Measurements from ENCODE around the gene UBTD1. TPM values are rescaled to one million over a fixed set of nuclear protein-coding genes. Genes with fewer than 3 reads are reported as not detected.

The UBTD1 gene
- 20.3 and 27.8 TPM in 2 replicates for total RNA-seq

DNA sequence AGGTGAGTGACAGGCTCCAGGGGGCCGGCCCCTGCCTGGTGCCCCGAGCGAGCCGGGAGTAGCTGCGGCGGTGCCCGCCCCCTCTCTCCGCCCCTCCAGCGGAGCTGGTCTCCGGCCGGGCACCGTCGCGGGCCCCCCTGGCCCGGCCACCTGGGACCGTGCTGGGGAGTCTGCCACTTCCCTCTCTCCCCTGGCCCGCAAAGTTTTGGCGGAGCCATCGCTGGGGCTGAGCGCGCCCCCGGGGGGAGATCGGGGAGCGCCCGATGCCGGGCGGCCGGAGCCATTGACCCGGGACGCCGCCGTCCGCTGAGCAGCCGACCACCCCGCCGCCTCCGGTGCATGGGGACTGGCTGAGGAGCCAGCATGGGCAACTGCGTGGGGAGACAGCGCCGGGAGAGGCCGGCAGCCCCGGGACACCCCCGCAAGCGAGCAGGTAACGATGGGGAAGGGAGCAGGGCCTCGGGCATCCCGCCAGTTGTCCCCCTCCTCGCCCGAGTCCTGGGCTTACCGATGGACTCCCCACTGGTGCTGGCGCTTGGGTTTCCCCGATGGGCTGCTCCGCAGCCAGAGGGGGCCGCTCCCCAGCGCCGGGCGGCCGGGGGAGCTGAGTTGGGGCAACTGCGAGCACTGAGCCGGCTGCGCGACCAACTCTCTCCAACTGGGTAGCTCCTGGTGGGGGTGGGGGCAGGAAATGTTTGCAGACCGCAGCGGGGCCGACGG is at the start of gene UBTD1:
Gene UBTD1 (plus strand): TSS at position 84 of the 720 bp plus-strand sequence. CDS start 280 bp downstream, at position 364.

DNA sequence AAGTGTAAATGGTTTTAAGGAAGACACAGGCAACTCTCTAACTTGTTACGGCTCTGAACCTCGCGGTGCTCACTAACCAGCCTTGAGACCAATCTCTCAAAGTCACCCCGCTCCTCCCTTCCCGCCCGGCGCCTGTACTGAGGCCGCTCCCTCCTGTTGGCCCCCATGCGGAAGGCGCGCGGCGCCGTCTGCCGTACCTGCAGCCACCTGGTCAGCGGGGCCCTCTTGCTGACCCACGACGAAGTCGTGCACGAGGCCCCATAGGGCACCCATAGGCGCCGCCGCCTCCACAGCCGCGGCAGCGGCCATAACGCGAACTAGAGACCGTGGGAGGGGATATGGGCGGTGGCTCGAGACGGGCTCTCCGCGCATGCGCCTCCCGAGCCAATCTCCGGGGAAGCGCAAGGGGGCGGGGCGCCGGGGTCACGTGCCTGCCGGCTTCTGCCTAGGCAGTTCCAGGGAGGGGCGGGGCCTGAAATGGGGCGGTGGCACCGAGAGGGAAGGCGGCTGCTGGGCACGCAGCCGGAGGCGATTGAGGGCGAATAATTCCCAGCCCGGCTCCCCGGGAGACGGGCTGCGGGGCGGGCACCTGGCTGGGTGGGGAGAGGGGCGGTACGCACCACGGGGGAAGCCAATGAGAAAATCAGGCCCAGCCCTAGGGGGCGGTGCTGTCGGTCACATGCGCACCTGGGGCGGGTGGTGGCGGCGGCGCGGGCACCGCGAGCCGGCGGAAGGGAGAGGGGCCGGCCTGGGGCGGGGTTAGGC is 466 bp upstream of the UBTD1 start, which contains the start of gene MMS19:
Gene MMS19 (minus strand): TSS at position 347 of the 765 bp plus-strand sequence. CDS start 38 bp downstream, at position 309.

GRCh38 chr10:97572214-97572989 is 73.7 kb downstream of the UBTD1 start, which contains the start of gene ANKRD2:
Gene ANKRD2, plus strand, starts transcription at chr10:97572779. Its CDS starts 10 bp downstream, at chr10:97572789.

GRCh38 chr10:97584060-97584797 is 85.5 kb downstream of the UBTD1 start, which contains the start of gene HOGA1:
Gene HOGA1, plus strand, starts transcription at chr10:97584389. Its CDS starts 315 bp downstream, at chr10:97584704.

GRCh38 chr10:97589479-97589878 is 90.8 kb downstream of the UBTD1 start, which contains the start of gene C10orf62:
Gene C10orf62, plus strand, starts transcription at chr10:97589721. Its CDS starts 177 bp downstream, at chr10:97589898.

Other genes with a start within 250 kb of the UBTD1 start
- gene ARHGAP19, start 206.3 kb upstream of the UBTD1 start, total RNA-seq = 2.6 and 5.3 TPM in 2 replicates
- 0.83 and 1.4 TPM in 2 replicates for gene FRAT1, start 179.7 kb upstream of the UBTD1 start, total RNA-seq
- gene FRAT2, start 164.2 kb upstream of the UBTD1 start, total RNA-seq = 3.3 and 4.2 TPM in 2 replicates
- 14.7 and 26.9 TPM in 2 replicates for gene RRP12, start 97.6 kb upstream of the UBTD1 start, total RNA-seq
- 514 TPM in 2 replicates for gene PGAM1, start 72.7 kb upstream of the UBTD1 start, total RNA-seq
- 22.7 and 25.4 TPM in 2 replicates for gene EXOSC1, start 52.9 kb upstream of the UBTD1 start, total RNA-seq
- 42.0 and 42.9 TPM in 2 replicates for gene ZDHHC16, start 52.7 kb upstream of the UBTD1 start, total RNA-seq
- gene MMS19, start 502 bp upstream of the UBTD1 start, total RNA-seq = 54.8 and 63.9 TPM in 2 replicates
- gene ANKRD2, start 73.9 kb downstream of the UBTD1 start, total RNA-seq = 0.33 and 1.1 TPM in 2 replicates
- 0.43 and 1.4 TPM in 2 replicates for gene HOGA1, start 85.5 kb downstream of the UBTD1 start, total RNA-seq
- gene C10orf62, start 90.8 kb downstream of the UBTD1 start, total RNA-seq = 0.13 TPM in 1 of 2 replicates, not detected in the other
- gene MORN4, start 134.6 kb downstream of the UBTD1 start, total RNA-seq = 6.9 and 11.3 TPM in 2 replicates
- gene PI4K2A, start 141.7 kb downstream of the UBTD1 start, total RNA-seq = 21.6 and 24.0 TPM in 2 replicates
- gene AVPI1, start 188.3 kb downstream of the UBTD1 start, total RNA-seq = 18.1 and 19.8 TPM in 2 replicates
- gene MARVELD1, start 214.8 kb downstream of the UBTD1 start, total RNA-seq = 46.2 and 47.6 TPM in 2 replicates
- 24.2 and 31.7 TPM in 2 replicates for gene ZFYVE27, start 238.2 kb downstream of the UBTD1 start, total RNA-seq